OCI-LY7 (cell line): ENCODE results near the gene NUB1. TPM values are rescaled to one million over a fixed set of nuclear protein-coding genes. Genes with fewer than 3 reads are reported as not detected.

Experiments used
- BruUV-seq: library from RNA; stranded (reverse); fragments of 400-500 nt; replicated peaks from 2 replicates; lab custom pipeline; 2021; lab: Mats Ljungman, UMichigan
- CTCF ChIA-PET: fragments of 300-600 bp; sonication (Branson Sonifier 250); formaldehyde crosslinking; loops from one replicate; lab custom pipeline; 2022; ENCODE audit warnings: antibody characterized with exemption; ENCODE audit not compliant: unreplicated experiment; lab: Charles Lee
- POLR2A ChIA-PET: fragments of 300-600 bp; sonication (Branson Sonifier 250); formaldehyde crosslinking; loops from one replicate; lab custom pipeline; 2022; ENCODE audit warnings: antibody characterized with exemption; lab: Charles Lee
- DNase-seq: peaks from one replicate; pipeline ENCODE4 v3.0.0-alpha.2; 2015; ENCODE audit warnings: low spot score
- H2AFZ ChIP-seq: fragments of 200-600 bp; sonication (generic), shearing (Covaris generic); 2 replicates; pipeline ENCODE4 v1.6.1; 2014; ENCODE audit warnings: mild to moderate bottlenecking, antibody characterized with exemption, low read length, moderate library complexity
- H3K27ac ChIP-seq: fragments of 200-600 bp; sonication (generic); 2 replicates; pipeline ENCODE4 v1.5.1; 2014; ENCODE audit warnings: mixed run types, low read depth, mild to moderate bottlenecking, moderate library complexity, low read length, inconsistent platforms; ENCODE audit not compliant: poor library complexity, severe bottlenecking
- H3K36me3 ChIP-seq: fragments of 200-600 bp; sonication (generic); 2 replicates; pipeline ENCODE4 v1.6.1; 2014; ENCODE audit warnings: mild to moderate bottlenecking, antibody characterized with exemption, low read length, moderate library complexity, mixed read lengths; ENCODE audit not compliant: insufficient read depth
- H3K4me1 ChIP-seq: fragments of 200-600 bp; sonication (generic); 2 replicates; pipeline ENCODE4 v1.5.1; 2014; ENCODE audit warnings: mild to moderate bottlenecking, low read length; ENCODE audit not compliant: insufficient read depth, poor library complexity, severe bottlenecking
- H3K4me2 ChIP-seq: fragments of 200-600 bp; sonication (generic); 2 replicates; pipeline ENCODE4 v1.6.1; 2014; ENCODE audit warnings: mild to moderate bottlenecking, low read length
- H3K4me3 ChIP-seq: fragments of 200-600 bp; sonication (generic); 2 replicates; pipeline ENCODE4 v1.5.1; 2014; ENCODE audit warnings: mild to moderate bottlenecking, low read depth, low read length; ENCODE audit not compliant: poor library complexity, severe bottlenecking
- H3K79me2 ChIP-seq: fragments of 200-600 bp; sonication (generic); 2 replicates; pipeline ENCODE4 v1.6.1; 2016; ENCODE audit warnings: low read depth, mild to moderate bottlenecking, low read length, moderate library complexity, mixed read lengths; ENCODE audit not compliant: insufficient read depth
- H3K9me2 ChIP-seq: fragments of 200-600 bp; sonication (generic); 2 replicates; pipeline ENCODE4 v1.6.1; 2016; ENCODE audit warnings: mild to moderate bottlenecking, low read length, mixed read lengths; ENCODE audit not compliant: insufficient read depth
- H3K9me3 ChIP-seq: fragments of 200-600 bp; sonication (generic); 2 replicates; pipeline ENCODE4 v1.6.1; 2014; ENCODE audit warnings: mild to moderate bottlenecking, mixed run types, low read length, mixed read lengths
- H4K20me1 ChIP-seq: fragments of 200-600 bp; sonication (generic); 2 replicates; pipeline ENCODE4 v1.6.1; 2014; ENCODE audit warnings: mild to moderate bottlenecking, antibody characterized with exemption, low read length, moderate library complexity, mixed read lengths; ENCODE audit not compliant: insufficient read depth
- EZH2phosphoT487 ChIP-seq: fragments of 200-600 bp; sonication (generic); IDR thresholded peaks from 2 replicates; pipeline ENCODE4 v1.6.1; 2018; ENCODE audit warnings: low read depth, borderline replicate concordance, mild to moderate bottlenecking, mixed run types, antibody characterized with exemption, low read length, moderate library complexity, mixed read lengths
- intact Hi-C: fragments of 100-400 bp; cut with micrococcal nuclease; formaldehyde crosslinking; loops from one replicate; pipeline ENCODE4 v1.10.0; 2022; ENCODE audit not compliant: unreplicated experiment
- total RNA-seq, 2 experiments: library from RNA; depleted of rRNA in 1 of 2; stranded (reverse); fragments of >200 nt in 1 of 2; shearing (Covaris generic) in 1 of 2; gene quantifications; 2 replicates each; pipeline ENCODE4 v1.2.3, GENCODE V29; 2014 to 2022
- TF ChIP-seq, protein P1 (sequence below): fragments of 200-600 bp; sonication (generic); conservative IDR thresholded peaks from 2 replicates; pipeline ENCODE4 v1.5.1; 2014; ENCODE audit warnings: mild to moderate bottlenecking, antibody characterized with exemption, low read length, moderate library complexity, mixed read lengths

The NUB1 gene
- total RNA-seq, 2 experiments from 2014 or later: 44.1 to 50.7 TPM

DNA sequence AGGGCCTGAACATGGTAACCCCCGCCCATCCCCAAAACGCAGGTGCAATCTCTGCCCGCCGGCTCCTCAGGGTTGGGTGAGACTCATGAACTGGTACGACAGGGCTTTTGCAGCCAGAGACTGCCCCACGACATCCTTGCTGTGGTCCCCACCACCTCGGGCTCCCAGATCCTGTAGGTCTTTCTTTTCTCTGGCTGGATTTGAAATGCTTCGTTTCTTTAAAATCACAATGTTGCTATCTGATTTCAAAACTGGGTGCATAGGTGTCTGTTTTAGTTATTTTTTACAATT, 46.3 kb downstream of the NUB1 start:
- no peaks in the 10 kb centered on the region for H3K79me2 ChIP-seq
- no peaks in the 10 kb centered on the region for H3K4me1 ChIP-seq
- ChIA-PET CTCF (no interaction called here), POLR2A (no interaction called here)
- H3K27ac ChIP-seq: no peak overlapping the region
- intact Hi-C loops: no loop called here
- H4K20me1 ChIP-seq: no peaks in the 10 kb centered on the region
- TF ChIP-seq EZH2phosphoT487: no peak
- TF ChIP-seq, protein P1, sequence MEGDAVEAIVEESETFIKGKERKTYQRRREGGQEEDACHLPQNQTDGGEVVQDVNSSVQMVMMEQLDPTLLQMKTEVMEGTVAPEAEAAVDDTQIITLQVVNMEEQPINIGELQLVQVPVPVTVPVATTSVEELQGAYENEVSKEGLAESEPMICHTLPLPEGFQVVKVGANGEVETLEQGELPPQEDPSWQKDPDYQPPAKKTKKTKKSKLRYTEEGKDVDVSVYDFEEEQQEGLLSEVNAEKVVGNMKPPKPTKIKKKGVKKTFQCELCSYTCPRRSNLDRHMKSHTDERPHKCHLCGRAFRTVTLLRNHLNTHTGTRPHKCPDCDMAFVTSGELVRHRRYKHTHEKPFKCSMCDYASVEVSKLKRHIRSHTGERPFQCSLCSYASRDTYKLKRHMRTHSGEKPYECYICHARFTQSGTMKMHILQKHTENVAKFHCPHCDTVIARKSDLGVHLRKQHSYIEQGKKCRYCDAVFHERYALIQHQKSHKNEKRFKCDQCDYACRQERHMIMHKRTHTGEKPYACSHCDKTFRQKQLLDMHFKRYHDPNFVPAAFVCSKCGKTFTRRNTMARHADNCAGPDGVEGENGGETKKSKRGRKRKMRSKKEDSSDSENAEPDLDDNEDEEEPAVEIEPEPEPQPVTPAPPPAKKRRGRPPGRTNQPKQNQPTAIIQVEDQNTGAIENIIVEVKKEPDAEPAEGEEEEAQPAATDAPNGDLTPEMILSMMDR: no peak
- no peaks in the 10 kb centered on the region for H3K36me3 ChIP-seq
- no peak for DNase-seq
- no peak overlapping the region for H3K4me2 ChIP-seq
- BruUV-seq: no TSS peak
- no peaks in the 10 kb centered on the region for H3K9me3 ChIP-seq
- no peak overlapping the region for H2AFZ ChIP-seq
- no peaks in the 10 kb centered on the region for H3K9me2 ChIP-seq
- no peak overlapping the region for H3K4me3 ChIP-seq

DNA sequence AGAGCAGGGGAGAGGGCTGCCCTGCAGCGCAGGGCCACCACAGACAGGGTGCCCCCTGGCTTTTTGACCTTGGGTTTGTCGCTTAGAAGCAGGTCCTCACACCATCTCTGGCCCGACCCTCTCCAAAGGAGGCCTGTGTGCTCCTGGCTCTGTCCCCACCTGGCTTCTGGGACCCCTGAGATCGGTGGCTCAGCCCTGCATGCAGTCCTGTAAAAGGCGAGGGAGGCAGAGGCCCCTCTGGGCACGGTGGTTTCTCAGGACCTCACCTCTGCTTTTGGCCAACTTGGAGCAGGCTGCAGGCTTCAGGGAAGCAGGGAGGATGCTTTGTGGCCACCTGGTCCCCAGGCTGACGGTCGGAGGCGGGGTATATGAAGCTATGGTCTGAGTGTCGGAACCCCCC, 46.8 kb downstream of the NUB1 start:
- H4K20me1 ChIP-seq: no peaks in the 10 kb centered on the region
- no peaks in the 10 kb centered on the region for H3K9me2 ChIP-seq
- no peak overlapping the region for H3K4me3 ChIP-seq
- no peak overlapping the region for H3K27ac ChIP-seq
- no peak overlapping the region for H2AFZ ChIP-seq
- ChIA-PET POLR2A (no interaction called here), CTCF (no interaction called here)
- no peaks in the 10 kb centered on the region for H3K4me1 ChIP-seq
- no peaks in the 10 kb centered on the region for H3K9me3 ChIP-seq
- DNase-seq: no peak
- H3K36me3 ChIP-seq: no peaks in the 10 kb centered on the region
- H3K79me2 ChIP-seq: no peaks in the 10 kb centered on the region
- BruUV-seq: no TSS peak
- intact Hi-C loops: no loop called here
- TF ChIP-seq EZH2phosphoT487: no peak
- TF ChIP-seq, protein P1: no peak
- H3K4me2 ChIP-seq: no peak overlapping the region

DNA sequence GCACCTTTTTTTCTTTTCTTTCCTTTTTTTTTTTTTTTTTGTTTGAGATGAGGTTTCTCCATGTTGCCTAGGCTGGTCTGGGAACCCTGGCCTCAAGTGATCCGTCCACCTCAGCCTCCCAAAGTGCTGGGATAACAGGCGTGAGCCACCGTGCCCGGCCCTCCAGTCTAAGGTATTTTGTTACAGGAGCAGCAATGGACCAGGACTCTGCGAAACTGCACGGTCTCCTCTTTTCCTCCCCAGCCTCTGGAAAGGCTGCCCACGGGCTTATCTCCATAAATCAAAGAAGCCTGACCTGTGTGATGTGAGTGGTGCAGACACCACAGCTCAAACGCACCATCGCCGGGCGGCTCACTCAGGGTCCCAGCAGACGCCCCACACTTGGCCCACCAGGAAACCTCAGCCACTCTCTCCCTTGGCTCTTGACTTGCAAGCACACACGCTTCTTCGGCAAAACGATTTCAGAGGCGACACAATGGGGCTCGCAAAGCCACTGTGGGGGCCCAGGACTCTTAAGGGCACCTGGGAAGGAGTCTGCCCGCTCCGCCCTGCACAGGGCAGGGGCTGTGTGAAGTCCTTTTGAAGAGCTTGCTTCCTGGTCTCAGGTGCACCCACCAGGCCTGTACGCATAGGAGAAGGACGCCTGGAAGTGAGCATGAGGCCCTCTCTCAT, 47.6 kb downstream of the NUB1 start:
- Histone ChIP-seq H3K27ac (no peak overlapping the region), H3K4me3 (no peak overlapping the region), H4K20me1 (no peaks in the 10 kb centered on the region), H3K4me2 (no peak overlapping the region), H3K36me3 (no peaks in the 10 kb centered on the region), H3K9me2 (no peaks in the 10 kb centered on the region), H2AFZ (no peak overlapping the region), H3K4me1 (no peaks in the 10 kb centered on the region), H3K9me3 (no peaks in the 10 kb centered on the region), H3K79me2 (no peaks in the 10 kb centered on the region)
- no peak for TF ChIP-seq EZH2phosphoT487
- TF ChIP-seq, protein P1: no peak
- ChIA-PET CTCF (no interaction called here), POLR2A (no interaction called here)
- intact Hi-C loops: no loop called here
- no peak for DNase-seq
- BruUV-seq: no TSS peak
